Germinal center (tissue), 1 donor: ENCODE measurements around the gene MOGAT1.

Source experiments
- DNase-seq: peaks from one replicate; pipeline ENCODE4 v3.0.0; 2012; ENCODE audit warnings: mixed read lengths, low spot score

Gene MOGAT1

GRCh38 chr2:222671259-222672067 lies at the start of gene MOGAT1:
TSS of gene MOGAT1 (plus strand) at chr2:222671658. CDS start at chr2:222671786, 128 bp downstream.
- DNase-seq = peak; percentile 20

GRCh38 chr2:222621893-222622292 lies 49.6 kb upstream of the MOGAT1 start:
- DNase-seq = no peak

- no peak for DNase-seq
Observed at GRCh38 chr2:222622910-222623309, 48.5 kb upstream of the MOGAT1 start.

- DNase-seq = no peak
Observed at GRCh38 chr2:222623756-222624309, 47.6 kb upstream of the MOGAT1 start.

GRCh38 chr2:222627764-222628163 lies 43.7 kb upstream of the MOGAT1 start:
- no peak for DNase-seq

GRCh38 chr2:222635295-222635694 lies 36.2 kb upstream of the MOGAT1 start:
- DNase-seq = no peak

GRCh38 chr2:222637067-222637466 lies 34.4 kb upstream of the MOGAT1 start:
- DNase-seq = no peak

GRCh38 chr2:222641336-222641735 lies 30.1 kb upstream of the MOGAT1 start:
- no peak for DNase-seq

- DNase-seq = no peak
Observed at GRCh38 chr2:222643134-222643533, 28.3 kb upstream of the MOGAT1 start.

- no peak for DNase-seq
Observed at GRCh38 chr2:222646008-222646407, 25.4 kb upstream of the MOGAT1 start.

GRCh38 chr2:222649801-222650200 lies 21.7 kb upstream of the MOGAT1 start:
- DNase-seq = no peak

GRCh38 chr2:222651718-222652418 lies 19.6 kb upstream of the MOGAT1 start:
- DNase-seq = no peak

- DNase-seq = no peak
Observed at GRCh38 chr2:222652491-222653255, 18.8 kb upstream of the MOGAT1 start.

GRCh38 chr2:222653280-222653679 lies 18.2 kb upstream of the MOGAT1 start:
- DNase-seq = no peak

GRCh38 chr2:222655787-222656525 lies 15.5 kb upstream of the MOGAT1 start, which contains the start of gene FARSB:
TSS of gene FARSB (minus strand) at chr2:222656092. CDS start at chr2:222656073, 19 bp downstream.
- DNase-seq = peak; percentile 94

GRCh38 chr2:222656526-222657446 lies 14.7 kb upstream of the MOGAT1 start:
- no peak for DNase-seq

- no peak for DNase-seq
Observed at GRCh38 chr2:222663479-222663878, 8.0 kb upstream of the MOGAT1 start.

GRCh38 chr2:222668494-222669154 lies 2.8 kb upstream of the MOGAT1 start:
- no peak for DNase-seq

GRCh38 chr2:222669353-222669752 lies 2.1 kb upstream of the MOGAT1 start:
- no peak for DNase-seq
